ENCODE measurements around the gene SLC36A1. TPM values are rescaled to one million over a fixed set of nuclear protein-coding genes. Genes with fewer than 3 reads are reported as not detected.
"Not testable (repeated sequence)": the region's sequence is repeated elsewhere in the genome, so short reads cannot be mapped to it uniquely, and the experiment has no call there.

SLC36A1 gene
- total RNA-seq, 1 donor from 2014 or later: 24.9 TPM

DNA sequence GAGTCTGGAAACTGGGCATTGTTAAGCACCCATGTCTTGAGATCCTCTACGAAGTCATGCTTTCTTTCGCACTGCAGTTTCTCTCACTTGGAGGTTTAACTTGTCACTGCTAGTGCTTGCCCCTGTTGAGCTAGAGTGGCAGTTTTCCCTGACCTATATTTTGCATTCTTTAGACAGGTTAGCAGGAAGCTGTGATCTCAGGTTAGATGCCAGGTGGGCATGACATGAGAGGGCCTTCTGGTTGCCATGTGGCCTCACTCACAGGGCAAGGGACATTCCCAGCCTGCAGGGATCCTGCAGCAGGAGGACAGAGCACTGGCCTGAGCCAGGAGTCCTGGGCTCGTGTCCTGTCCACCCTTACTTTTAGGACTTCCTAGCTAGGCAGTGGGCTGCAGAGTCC is 28.6 kb downstream of the SLC36A1 start:
- ATAC-seq: no peak
- no peak for DNase-seq (ENCODE audit: low spot score)
- intact Hi-C loops (cut with DNase I): no loop called here

- no peak for ATAC-seq
- intact Hi-C loops (cut with DNase I): no loop called here
- no peak for DNase-seq (ENCODE audit: low spot score)
Measured at GRCh38 chr5:151477101-151477500, 29.7 kb downstream of the SLC36A1 start.

DNA sequence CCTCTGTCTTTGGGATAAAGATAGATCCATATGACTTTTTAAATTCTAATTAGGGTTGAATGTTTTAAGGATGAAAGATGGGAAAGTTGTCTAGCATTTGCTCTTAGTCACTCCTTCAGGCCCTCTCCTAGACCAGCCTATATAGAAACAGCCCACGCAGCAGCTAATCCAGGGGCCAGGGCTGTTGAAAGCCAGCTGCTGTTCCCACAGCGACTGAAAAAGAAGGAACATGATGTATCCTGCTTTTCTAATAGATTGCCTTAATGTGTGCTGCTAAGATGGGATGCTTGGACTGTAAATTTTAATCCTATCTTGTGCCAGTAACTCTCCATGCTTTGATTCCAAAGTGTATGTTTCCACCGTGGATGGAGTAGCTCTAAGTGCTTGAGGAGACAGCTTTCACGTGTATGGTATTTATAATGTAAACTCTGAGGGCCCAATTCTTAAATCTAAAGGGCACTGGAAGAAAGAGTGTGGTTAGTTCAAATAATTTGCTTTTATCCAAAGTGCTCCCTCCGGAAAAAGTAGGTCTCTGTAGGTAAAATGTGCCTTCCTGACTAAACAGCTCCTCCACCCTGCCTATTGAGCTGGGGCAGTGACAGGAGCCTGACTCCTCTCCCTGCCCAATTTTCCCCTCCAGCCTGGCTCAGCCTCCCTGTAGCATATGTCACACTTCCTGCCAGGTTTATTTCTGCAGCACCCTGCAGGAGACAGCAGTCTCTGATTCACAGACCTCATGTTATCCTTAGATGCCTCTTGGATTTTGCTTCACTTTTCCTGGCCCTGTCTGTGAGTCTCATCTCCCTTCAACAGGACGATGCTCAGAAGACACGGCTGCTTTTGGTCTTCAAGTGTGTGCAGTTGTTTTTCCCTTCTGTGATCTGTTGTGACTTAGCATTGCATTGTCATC is 33.2 kb downstream of the SLC36A1 start:
- intact Hi-C loops (cut with DNase I): no loop called here
- ATAC-seq (peak; percentile 47), DNase-seq (ENCODE audit: low spot score) (no peak)

- DNase-seq (ENCODE audit: low spot score) (no peak), ATAC-seq (peak; percentile 91)
- intact Hi-C loops (cut with DNase I): no loop called here
Measured at GRCh38 chr5:151483176-151483575, 35.8 kb downstream of the SLC36A1 start.

GRCh38 chr5:151483647-151484046 is 36.2 kb downstream of the SLC36A1 start:
- intact Hi-C loops (cut with DNase I): no loop called here
- ATAC-seq (peak; percentile 69), DNase-seq (ENCODE audit: low spot score) (no peak)

DNA sequence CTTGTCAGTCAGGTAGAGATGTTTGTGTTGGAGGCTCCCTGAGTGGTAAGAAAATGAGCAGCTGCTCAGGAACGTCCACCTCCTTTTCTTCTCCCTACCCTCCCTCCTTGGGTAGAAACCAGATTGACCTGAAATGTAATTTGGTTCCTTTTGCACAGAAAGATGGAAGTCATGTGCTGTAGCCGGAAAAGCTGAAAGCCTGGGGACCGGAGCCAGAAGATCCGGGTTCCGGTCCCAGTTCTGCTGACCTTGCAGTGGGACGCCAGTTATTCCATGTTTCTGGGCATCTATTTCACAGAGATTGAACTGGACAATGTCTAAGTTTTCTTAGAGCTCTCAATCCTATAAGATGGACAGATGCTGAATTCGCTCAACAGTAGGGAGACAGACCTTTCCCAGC is 40.1 kb downstream of the SLC36A1 start:
- DNase-seq (ENCODE audit: low spot score) (no peak), ATAC-seq (no peak)
- intact Hi-C loops (cut with DNase I): no loop called here

- intact Hi-C loops (cut with DNase I): no loop called here
- DNase-seq (ENCODE audit: low spot score) (no peak), ATAC-seq (no peak)
Measured at GRCh38 chr5:151490627-151491026, 43.2 kb downstream of the SLC36A1 start.

DNA sequence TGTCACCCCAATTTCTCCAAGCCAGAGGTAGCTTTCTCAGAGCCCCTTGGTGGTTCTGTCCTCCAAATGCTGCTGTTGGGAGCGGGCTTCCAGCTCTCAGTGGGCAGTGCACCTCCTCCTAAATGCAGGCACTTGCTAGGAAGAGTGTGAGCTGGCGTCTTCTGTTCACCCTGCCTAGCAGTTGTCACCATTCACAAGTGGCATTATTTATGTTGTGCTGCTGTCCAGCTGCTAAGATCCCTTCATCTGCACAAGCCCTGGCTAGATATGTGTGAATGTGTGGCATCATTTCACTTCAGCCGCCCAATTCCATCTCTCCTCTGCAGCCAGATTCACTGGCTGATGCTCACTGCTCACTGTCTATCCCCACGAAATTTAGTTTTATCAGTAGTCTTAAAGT is 43.7 kb downstream of the SLC36A1 start:
- DNase-seq (ENCODE audit: low spot score) (no peak), ATAC-seq (no peak)

DNA sequence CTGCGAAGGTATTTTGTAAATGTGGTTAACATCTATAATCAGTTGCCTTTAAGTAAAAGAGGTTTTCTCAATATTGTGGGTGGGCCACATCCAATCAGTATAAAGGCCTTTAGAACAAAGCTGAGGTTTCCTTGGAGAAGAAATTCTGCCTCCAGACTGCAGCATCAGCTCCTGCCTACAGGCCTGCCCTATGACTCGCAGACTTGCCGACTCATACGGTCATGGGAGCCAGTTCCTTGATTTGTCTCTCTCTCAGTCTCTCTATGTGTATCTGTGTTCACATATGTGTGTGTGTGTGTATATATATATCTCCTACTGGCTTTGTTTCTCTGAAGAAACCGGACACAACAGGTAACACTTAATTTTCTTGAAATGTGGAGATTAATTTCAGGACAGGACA is 45.3 kb downstream of the SLC36A1 start:
- ATAC-seq (peak; percentile 78), DNase-seq (ENCODE audit: low spot score) (no peak)
- intact Hi-C loops (cut with DNase I): no loop called here

More for the DNA sequence above, 43.7 kb downstream of the SLC36A1 start:
- intact Hi-C loops (cut with DNase I): no loop called here

- peak; percentile 58 for ATAC-seq
- intact Hi-C loops (cut with DNase I): no loop called here
- no peak for DNase-seq (ENCODE audit: low spot score)
Measured at GRCh38 chr5:151493665-151494064, 46.3 kb downstream of the SLC36A1 start.

- ATAC-seq: no peak
- intact Hi-C loops (cut with DNase I): no loop called here
- DNase-seq (ENCODE audit: low spot score): no peak
Measured at GRCh38 chr5:151495320-151495719, 47.9 kb downstream of the SLC36A1 start.

DNA sequence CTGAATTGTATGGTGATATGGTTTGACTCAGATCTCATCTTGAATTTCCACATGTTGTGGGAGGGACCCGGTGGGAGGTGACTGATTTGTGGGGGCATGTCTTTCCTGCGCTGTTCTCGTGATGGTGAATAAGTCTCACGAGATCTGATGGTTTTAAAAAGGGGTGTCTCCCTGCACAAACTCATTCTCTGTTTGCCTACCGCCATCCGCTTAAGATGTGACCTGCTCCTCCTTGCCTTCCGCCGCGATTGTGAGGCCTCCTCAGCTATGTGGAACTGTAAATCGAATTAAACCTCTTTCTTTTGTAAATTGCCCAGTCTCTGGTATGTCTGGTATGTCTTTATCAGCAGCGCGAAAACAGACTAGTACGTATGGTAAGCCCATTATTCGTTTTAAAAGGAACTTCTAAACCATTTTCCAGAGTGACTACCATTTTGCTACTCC is 48.7 kb downstream of the SLC36A1 start:
- intact Hi-C loops (cut with DNase I): no loop called here
- DNase-seq (ENCODE audit: low spot score) (no peak), ATAC-seq (no peak)

DNA sequence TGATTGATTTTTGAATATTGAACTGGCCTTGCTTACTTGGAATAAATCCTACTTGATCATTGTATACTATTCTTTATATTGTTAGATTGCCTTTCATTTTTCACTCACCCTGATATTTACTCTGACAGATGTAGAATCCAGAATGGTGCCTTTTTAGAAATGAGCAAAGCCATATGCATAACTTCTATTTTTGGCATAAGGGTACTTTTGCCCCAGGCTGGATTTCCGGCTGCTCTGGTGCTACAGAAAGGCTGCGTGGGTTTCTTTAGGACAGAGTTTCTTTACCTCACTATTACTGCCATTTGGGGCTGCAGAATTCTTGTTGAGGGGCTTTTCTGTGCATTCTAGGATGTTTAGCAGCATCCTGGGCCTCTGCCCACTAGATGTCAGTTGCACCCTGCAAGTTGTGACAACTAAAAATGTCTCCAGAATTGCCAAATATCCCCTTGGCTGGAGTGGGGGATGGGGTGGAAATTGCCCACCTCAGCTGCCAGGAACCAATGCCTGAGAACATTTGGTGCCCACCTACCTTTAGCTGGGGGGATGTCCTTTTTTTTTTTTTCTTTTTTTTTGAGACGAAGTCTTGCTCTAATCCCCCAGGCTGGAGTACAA is 50.1 kb downstream of the SLC36A1 start:
- DNase-seq (ENCODE audit: low spot score) (no peak), ATAC-seq (no peak)
- intact Hi-C loops (cut with DNase I): no loop called here

DNA sequence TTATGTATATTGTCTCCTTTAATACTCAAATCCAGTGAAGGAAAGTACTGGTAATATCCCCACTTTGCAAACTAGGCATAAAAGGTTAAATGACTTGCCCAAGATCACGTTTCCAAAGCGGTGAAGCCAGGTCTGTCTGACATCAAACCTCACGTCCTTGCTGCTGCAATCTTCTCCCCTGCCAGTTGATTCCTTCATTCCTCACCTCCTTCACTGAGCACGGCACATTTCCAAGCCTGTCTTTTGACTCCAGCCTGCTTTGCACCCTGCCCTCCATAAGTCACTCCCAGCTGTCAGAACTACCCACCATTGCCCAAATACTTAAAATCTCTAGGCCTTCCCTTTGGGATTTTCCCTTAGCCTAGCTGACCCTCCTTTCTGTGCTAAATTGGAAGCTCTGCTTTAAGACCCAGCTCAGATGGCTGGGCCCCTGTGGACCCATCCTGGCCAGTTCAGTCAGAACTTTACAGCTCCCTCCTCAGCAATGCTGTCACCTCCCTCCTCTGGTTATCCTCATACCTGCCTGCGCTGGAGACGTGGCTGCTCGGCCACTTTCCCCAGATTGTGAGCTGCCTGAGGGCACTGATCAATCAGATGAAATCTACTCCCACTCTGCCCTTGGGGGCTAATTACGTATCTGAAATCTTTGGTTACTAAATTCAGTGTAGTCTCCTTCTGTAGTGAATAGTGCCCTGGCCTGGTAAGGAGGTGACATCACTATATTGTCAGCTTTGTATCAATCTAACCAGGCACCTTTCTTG is 51.2 kb downstream of the SLC36A1 start:
- DNase-seq (ENCODE audit: low spot score): no peak
- intact Hi-C loops (cut with DNase I): no loop called here
- no peak for ATAC-seq

GRCh38 chr5:151499501-151500035 is 52.2 kb downstream of the SLC36A1 start:
- intact Hi-C loops (cut with DNase I): no loop called here
- ATAC-seq (peak; percentile 42), DNase-seq (ENCODE audit: low spot score) (no peak)

DNA sequence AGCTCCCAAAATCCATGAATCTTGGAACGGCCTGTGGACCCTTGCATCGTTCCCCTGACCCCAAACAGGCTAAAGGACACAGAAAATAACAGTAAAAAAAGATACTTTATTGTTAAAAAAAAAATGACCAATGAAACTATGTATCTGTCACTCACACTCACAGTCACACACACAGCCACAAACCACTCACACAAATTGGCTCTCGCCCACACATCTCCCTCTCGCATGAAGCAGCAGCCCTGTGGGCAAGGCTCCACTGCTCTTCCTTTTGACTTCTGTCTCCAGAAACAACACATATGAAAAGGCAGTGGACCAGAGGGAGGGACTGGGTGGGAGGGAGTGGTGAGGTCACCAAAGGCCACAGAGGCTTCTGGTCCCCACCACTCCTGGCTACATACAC is 56.6 kb downstream of the SLC36A1 start:
- intact Hi-C loops (cut with DNase I): no loop called here
- DNase-seq (ENCODE audit: low spot score) (no peak), ATAC-seq (no peak)

DNA sequence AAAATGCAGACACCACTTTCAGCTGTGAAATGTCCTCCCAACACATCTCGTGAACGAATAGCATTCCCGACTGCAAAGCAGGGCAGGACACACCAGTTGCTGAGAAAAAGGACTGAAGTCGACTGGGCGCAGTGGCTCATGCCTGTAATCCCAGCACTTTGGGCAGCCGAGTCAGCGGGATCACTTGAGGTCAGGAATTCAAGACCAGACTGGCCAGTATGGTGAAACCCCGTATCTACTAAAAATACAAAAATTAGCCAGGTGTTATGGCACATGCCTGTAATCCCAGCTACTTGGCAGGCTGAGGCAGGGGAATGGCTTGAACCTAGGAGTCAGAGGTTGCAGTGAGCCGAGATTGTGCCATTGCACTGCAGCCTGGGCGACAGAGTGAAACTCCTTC is 60.9 kb downstream of the SLC36A1 start:
- intact Hi-C loops (cut with DNase I): loop anchor here (5.0 kb wide), 1 partner anchor 144 kb away; no protein-coding TSS in a partner anchor
- ATAC-seq; DNase-seq (ENCODE audit: low spot score): not testable (repeated sequence)

DNA sequence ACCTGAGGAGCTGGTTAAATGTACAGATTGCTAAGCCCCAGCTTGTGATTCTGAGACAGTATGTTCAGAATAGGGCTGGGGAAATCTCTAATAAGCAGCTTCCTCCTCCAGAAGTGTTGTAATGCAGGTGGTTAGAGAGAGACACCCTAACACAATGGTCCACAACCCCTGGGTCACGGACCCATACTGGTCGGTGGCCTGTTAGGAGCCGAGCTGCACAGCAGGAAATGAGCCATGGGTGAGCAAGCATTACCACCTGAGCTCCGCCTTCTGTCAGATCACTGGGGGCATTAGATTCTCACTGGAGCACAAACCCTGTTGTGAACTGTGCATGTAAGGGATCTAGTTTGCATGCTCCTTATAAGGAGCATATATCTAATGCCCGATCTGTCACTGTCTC is 61.8 kb downstream of the SLC36A1 start:
- intact Hi-C loops (cut with DNase I): loop anchor here (5.0 kb wide), 1 partner anchor 143 kb away; no protein-coding TSS in a partner anchor
- no peak for DNase-seq (ENCODE audit: low spot score)
- ATAC-seq: no peak

DNA sequence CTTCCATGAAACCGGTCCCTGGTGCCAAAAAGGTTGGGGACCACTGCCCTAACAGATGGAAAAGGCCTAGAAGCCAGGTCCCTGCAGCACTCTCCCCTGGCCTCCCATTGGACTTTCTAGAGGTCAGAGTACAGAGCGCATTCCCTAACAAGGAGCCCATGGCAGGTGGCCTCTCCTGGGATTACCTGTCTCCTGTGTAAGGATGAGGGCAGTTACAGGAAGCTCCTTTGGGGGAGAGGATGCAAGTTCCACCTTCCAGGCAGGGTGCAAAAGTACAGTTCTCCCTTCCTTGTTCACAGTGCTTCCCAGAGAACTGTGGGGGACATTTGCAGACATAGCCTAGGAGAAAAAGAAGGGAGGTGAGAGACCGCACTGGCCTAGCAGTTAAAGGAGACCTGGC is 62.4 kb downstream of the SLC36A1 start:
- intact Hi-C loops (cut with DNase I): loop anchor here (5.0 kb wide), 1 partner anchor 142 kb away; no protein-coding TSS in a partner anchor
- ATAC-seq: no peak

More for the DNA sequence above, 62.4 kb downstream of the SLC36A1 start:
- no peak for DNase-seq (ENCODE audit: low spot score)
